Stimulated activated CD4-positive, alpha-beta T cell treated with anti-CD3 and anti-CD28 coated beads, TNF-alpha, amount 100 ng/mL, for 48 hours (primary cell): ENCODE measurements around the gene FOXRED2.
"Not testable (repeated sequence)": the region's sequence is repeated elsewhere in the genome, so short reads cannot be mapped to it uniquely, and the experiment has no call there.

Experiments used
- DNase-seq, 3 donors: peaks; one replicate each; pipeline ENCODE4 v3.0.0-alpha.2; 2020; ENCODE audit warnings: low read depth in 3 of 3

FOXRED2 gene

GRCh38 chr22:36452250-36452977 lies 54.4 kb downstream of the FOXRED2 start:
- no peak for DNase-seq

GRCh38 chr22:36450923-36451322 lies 55.9 kb downstream of the FOXRED2 start:
- not testable (repeated sequence) for DNase-seq

GRCh38 chr22:36449596-36450175 lies 57.2 kb downstream of the FOXRED2 start:
- no peak for DNase-seq

- no peak for DNase-seq
These were observed 59.2 kb downstream of the FOXRED2 start for GRCh38 chr22:36447632-36448031.

- DNase-seq = no peak
These were observed 61.6 kb downstream of the FOXRED2 start for GRCh38 chr22:36445158-36445668.

GRCh38 chr22:36443198-36443770 lies 63.6 kb downstream of the FOXRED2 start:
- no peak for DNase-seq

GRCh38 chr22:36442506-36443197 lies 64.2 kb downstream of the FOXRED2 start:
- DNase-seq = no peak

GRCh38 chr22:36440429-36441002 lies 66.3 kb downstream of the FOXRED2 start:
- no peak for DNase-seq

- no peak for DNase-seq
These were observed 67.2 kb downstream of the FOXRED2 start for GRCh38 chr22:36439481-36440271.
